HepG2 (cell line): ENCODE data around the gene DNAJC5. TPM values are rescaled to one million over a fixed set of nuclear protein-coding genes. Genes with fewer than 3 reads are reported as not detected.

Experiments
- CBFB ChIP-seq: sonication (generic); formaldehyde crosslinking; IDR thresholded peaks from 2 replicates; pipeline ENCODE4 v1.4.0; 2020; ENCODE audit warnings: missing genetic modification reagents
- CHD4 ChIP-seq: fragments of 200-600 bp; sonication (generic); IDR thresholded peaks from 2 replicates; pipeline ENCODE4 v1.7.0; 2017; ENCODE audit warnings: mild to moderate bottlenecking, low read length, borderline replicate concordance
- FOSL1 ChIP-seq: sonication (generic); formaldehyde crosslinking; IDR thresholded peaks from 2 replicates; pipeline ENCODE4 v1.9.0; 2021; ENCODE audit warnings: missing genetic modification reagents, borderline replicate concordance
- GABPB1 ChIP-seq: IDR thresholded peaks from 2 replicates; pipeline ENCODE4 v1.6.1; 2016; ENCODE audit warnings: mild to moderate bottlenecking, missing genetic modification reagents, moderate library complexity, missing compliant biosample characterization
- IKZF5 ChIP-seq: IDR thresholded peaks from 2 replicates; pipeline ENCODE4 v1.6.1; 2018; ENCODE audit warnings: missing genetic modification reagents, mild to moderate bottlenecking, missing compliant biosample characterization
- KDM1A ChIP-seq: IDR thresholded peaks from 2 replicates; pipeline ENCODE4 v1.6.1; 2016; ENCODE audit warnings: missing compliant biosample characterization
- MYPOP ChIP-seq: sonication (generic); formaldehyde crosslinking; IDR thresholded peaks from 2 replicates; pipeline ENCODE4 v1.8.1; 2023; ENCODE audit warnings: mild to moderate bottlenecking, moderate library complexity, missing genetic modification reagents
- PHF5A ChIP-seq: IDR thresholded peaks from one replicate; pipeline ENCODE4 v1.6.1; 2018; ENCODE audit warnings: low read depth, missing genetic modification reagents; ENCODE audit not compliant: unreplicated experiment
- PREB ChIP-seq: sonication (generic); formaldehyde crosslinking; IDR thresholded peaks from 2 replicates; pipeline ENCODE4 v1.4.0; 2020; ENCODE audit warnings: missing genetic modification reagents
- RBM39 ChIP-seq: fragments of 200-400 bp; formaldehyde crosslinking; IDR thresholded peaks from one replicate; pipeline ENCODE4 v1.6.1; 2018; ENCODE audit warnings: antibody characterized with exemption, mild to moderate bottlenecking, low read depth, low read length; ENCODE audit not compliant: poor library complexity, severe bottlenecking
- SRSF1 ChIP-seq: fragments of 200-400 bp; formaldehyde crosslinking; optimal IDR thresholded peaks from 2 replicates; pipeline ENCODE3; 2017; ENCODE audit warnings: mild to moderate bottlenecking, low read depth, low read length, moderate library complexity
- YEATS2 ChIP-seq: sonication (generic); formaldehyde crosslinking; IDR thresholded peaks from 2 replicates; pipeline ENCODE4 v1.4.0; 2020; ENCODE audit warnings: missing genetic modification reagents, borderline replicate concordance
- YY1 ChIP-seq: IDR thresholded peaks from 2 replicates; pipeline ENCODE4 v1.6.1; 2011; ENCODE audit warnings: low read length, low read depth, moderate library complexity, mild to moderate bottlenecking; ENCODE audit not compliant: insufficient read depth, insufficient replicate concordance
- ZNF232 ChIP-seq: sonication (generic); formaldehyde crosslinking; IDR thresholded peaks from 2 replicates; pipeline ENCODE4 v1.4.0; 2020; ENCODE audit warnings: missing genetic modification reagents, borderline replicate concordance
- ZNF317 ChIP-seq: sonication (generic); formaldehyde crosslinking; IDR thresholded peaks from 2 replicates; pipeline ENCODE4 v1.5.0; 2020; ENCODE audit warnings: mild to moderate bottlenecking, missing genetic modification reagents
- ZNF34 ChIP-seq: sonication (generic); formaldehyde crosslinking; IDR thresholded peaks from 2 replicates; pipeline ENCODE4 v1.4.0; 2020; ENCODE audit warnings: mild to moderate bottlenecking, missing genetic modification reagents, borderline replicate concordance
- ZNF556 ChIP-seq: sonication (generic); formaldehyde crosslinking; IDR thresholded peaks from 2 replicates; pipeline ENCODE4 v1.4.0; 2020; ENCODE audit warnings: mild to moderate bottlenecking, missing genetic modification reagents, borderline replicate concordance
- ZNF605 ChIP-seq: sonication (generic); formaldehyde crosslinking; IDR thresholded peaks from 2 replicates; pipeline ENCODE4 v1.8.0; 2022; ENCODE audit warnings: mild to moderate bottlenecking, missing genetic modification reagents
- ZNF609 ChIP-seq: sonication (generic); formaldehyde crosslinking; IDR thresholded peaks from 2 replicates; pipeline ENCODE4 v1.4.0; 2020; ENCODE audit warnings: mild to moderate bottlenecking, missing genetic modification reagents, borderline replicate concordance
- ZNF672 ChIP-seq: sonication (generic); formaldehyde crosslinking; IDR thresholded peaks from 2 replicates; pipeline ENCODE4 v1.8.1; 2022; ENCODE audit warnings: missing genetic modification reagents
- ZSCAN25 ChIP-seq: sonication (generic); formaldehyde crosslinking; IDR thresholded peaks from 2 replicates; pipeline ENCODE4 v1.8.0; 2022; ENCODE audit warnings: mild to moderate bottlenecking, missing genetic modification reagents
- polyA plus RNA-seq, 8 experiments: library from polyadenylated mRNA; depleted of rRNA in 3 of 8; stranded (reverse) in 7 of 8; unstranded in 1 of 8; fragments of >200 nt; fragmentation: Illumina TruSeq in 4 of 8; extraction: Trizol in 4 of 8; gene quantifications; 2 replicates each; pipeline versions ENCODE4 v1.2.1 to v1.2.3, GENCODE V29; 2011 to 2016; ENCODE audit warnings: low read depth in 4 of 8, missing spikeins in 1 of 8, mixed read lengths in 1 of 8; ENCODE audit not compliant: insufficient read depth in 1 of 8
- total RNA-seq, 5 experiments: library from RNA; depleted of rRNA; stranded (reverse); fragments of >200 nt; fragmentation: Illumina TruSeq; extraction: Trizol; gene quantifications; 2 replicates each; pipeline ENCODE4 v1.2.3, GENCODE V29; 2016; ENCODE audit warnings: low read depth in 1 of 5

The DNAJC5 gene
- total and polyA plus RNA-seq, 2 of the 13 experiments (the other 11 are each of a cell fraction or from before 2014, with no cell fraction given): 42.8 to 64.5 TPM

GRCh38 chr20:63968928-63969760 lies 74.2 kb downstream of the DNAJC5 start (continued):
- TF ChIP-seq GABPB1 (peak; percentile 59; the same call in 1 of the 2 replicates), CHD4 (peak; percentile 11), YEATS2 (CRISPR knock-in tag) (peak; percentile 73; the same call in 1 of the 2 replicates), ZNF317 (CRISPR knock-in tag) (peak; percentile 80), PHF5A (CRISPR knock-in tag) (peak; percentile 69), MYPOP (CRISPR knock-in tag) (peak; percentile 69; the same call in 1 of the 2 replicates), YY1 (peak; percentile 82), RBM39 (peak; percentile 29), SRSF1 (peak; percentile 50), ZNF232 (0 out of 2 replicates have a peak, but pooled peaks have one; percentile 45), CBFB (CRISPR knock-in tag) (no peak), IKZF5 (CRISPR knock-in tag) (peak; percentile 68; the same call in 1 of the 2 replicates), ZNF605 (peak; percentile 89), PREB (CRISPR knock-in tag) (no peak), KDM1A (CRISPR knock-in tag) (no peak), ZSCAN25 (peak; percentile 80), ZNF672 (CRISPR knock-in tag) (no peak), ZNF34 (no peak), ZNF556 (peak; percentile 65; the same call in 1 of the 2 replicates), FOSL1 (peak; percentile 97), ZNF609 (CRISPR knock-in tag) (peak; percentile 74; the same call in 1 of the 2 replicates)
